ENCODE measurements around the gene HEMK1. TPM values are rescaled to one million over a fixed set of nuclear protein-coding genes. Genes with fewer than 3 reads are reported as not detected.
A peak's percentile ranks its signal among the peaks of the same experiment; 100 is the strongest.

The HEMK1 gene, protein sequence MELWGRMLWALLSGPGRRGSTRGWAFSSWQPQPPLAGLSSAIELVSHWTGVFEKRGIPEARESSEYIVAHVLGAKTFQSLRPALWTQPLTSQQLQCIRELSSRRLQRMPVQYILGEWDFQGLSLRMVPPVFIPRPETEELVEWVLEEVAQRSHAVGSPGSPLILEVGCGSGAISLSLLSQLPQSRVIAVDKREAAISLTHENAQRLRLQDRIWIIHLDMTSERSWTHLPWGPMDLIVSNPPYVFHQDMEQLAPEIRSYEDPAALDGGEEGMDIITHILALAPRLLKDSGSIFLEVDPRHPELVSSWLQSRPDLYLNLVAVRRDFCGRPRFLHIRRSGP
- total RNA-seq, result 43.0 and 43.5 TPM in 2 replicates
- 24.6 TPM for total RNA-seq (2013)
- 24.6 and 34.2 TPM in 2 replicates for polyA plus RNA-seq
- polyA minus RNA-seq, result 12.2 and 12.8 TPM in 2 replicates

DNA sequence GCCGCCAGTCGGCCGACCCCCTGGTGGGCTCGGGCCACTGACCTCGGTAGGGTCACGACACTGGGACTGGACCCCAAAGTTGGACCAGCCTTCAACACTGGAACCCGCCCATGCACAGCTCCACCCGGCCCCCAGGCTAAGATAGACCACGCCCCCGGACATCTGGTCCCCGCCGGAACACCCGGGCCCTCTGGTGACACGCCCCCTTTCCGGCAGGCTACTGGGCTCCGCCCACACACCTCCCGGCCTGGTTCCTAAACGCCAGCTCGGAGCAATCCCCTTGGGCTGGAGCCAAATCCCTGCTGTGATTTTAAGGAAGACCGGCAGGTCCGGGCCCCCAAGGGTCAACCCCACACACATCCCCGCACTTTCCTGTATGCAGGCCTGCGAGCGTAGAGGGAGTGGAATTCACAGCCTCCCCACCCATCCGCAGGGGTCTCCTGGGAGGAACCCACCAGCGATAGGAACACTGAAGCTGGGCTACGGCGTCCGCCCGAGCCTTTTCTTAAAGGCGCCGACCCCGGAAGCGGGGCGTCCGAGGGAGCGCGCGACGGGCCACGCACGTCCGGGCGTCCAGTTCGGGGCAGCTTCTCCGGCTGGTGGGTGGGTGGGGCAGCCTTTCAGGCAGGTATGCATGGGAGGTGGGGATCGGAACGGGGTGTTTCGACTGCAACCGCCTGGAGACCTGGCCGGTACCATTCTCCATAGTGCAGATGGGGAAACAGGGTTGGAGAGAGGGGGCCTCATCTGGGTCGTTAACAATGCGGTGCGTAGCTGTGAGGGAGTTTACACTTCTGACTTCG lies at the start of gene HEMK1:
Gene HEMK1, plus strand, starts transcription at position 576 of the 803 bp plus-strand sequence. CDS start 1,583 bp downstream, outside the sequence.
- ATAC-seq (ENCODE audit: low read depth) (peak; percentile 77), DNase-seq (peak; percentile 96)
- H3K4me3 Mint-ChIP-seq, result peak within 1 kb of the TSS; percentile 98
- Histone ChIP-seq H3K4me2 (replicated peaks; ENCODE audit: low read depth, low read length, poor library complexity, severe bottlenecking) (peak within 1 kb of the TSS; percentile 97), H3K4me1 (ENCODE audit: control insufficient read depth in 2 of 2, insufficient read depth in 2 of 2, low read length in 2 of 2) (peaks cover 16 to 39% of the 10 kb centered on the region in 2 donors), H3K27me3 (replicated peaks in 1 of 4; ENCODE audit: control extremely low read depth in 1 of 4, control insufficient read depth in 3 of 4, insufficient read depth in 4 of 4, low read length in 3 of 4) (no peaks in the 10 kb centered on the region), H3K9me3 (ENCODE audit: control extremely low read depth in 1 of 3, control insufficient read depth in 2 of 3, insufficient read depth in 1 of 3, low read length in 2 of 3) (no peaks in the 10 kb centered on the region), H3K36me3 (replicated peaks in 1 of 2; ENCODE audit: control extremely low read depth in 1 of 2, control insufficient read depth in 1 of 2, extremely low read depth in 1 of 2, insufficient read depth in 2 of 2, low read length in 1 of 2) (peaks cover 0 to 12% of the 10 kb centered on the region in 2 experiments), H2AFZ (ENCODE audit: insufficient read depth, low read depth, low read length, poor library complexity, severe bottlenecking) (peak within 1 kb of the TSS; percentile 87), H3K4me3 (ENCODE audit: control extremely low read depth in 1 of 5, extremely low read depth in 1 of 5, insufficient read depth in 1 of 5, low read depth in 2 of 5, low read length in 4 of 5) (peak within 1 kb of the TSS; percentile 69 to 93 (median 80)), H3K9ac (ENCODE audit: low read length) (peak within 1 kb of the TSS; percentile 89), H3K79me2 (ENCODE audit: control insufficient read depth, insufficient read depth, low read length) (peaks cover 11% of the 10 kb centered on the region), H3K27ac (ENCODE audit: low read length in 2 of 2) (peak within 1 kb of the TSS; percentile 77 to 82), H4K20me1 (ENCODE audit: control insufficient read depth, insufficient read depth, low read length, poor library complexity, severe bottlenecking) (no peaks in the 10 kb centered on the region)
- no peaks in the 10 kb centered on the region for H3K27me3 Mint-ChIP-seq
- ChIA-PET CTCF (interaction anchor here (0.6 to 16.8 kb wide), 9 partner anchors 18 to 1427 kb away, joined by 3 to 541 read pairs (median 6); partner anchors contain the start of genes CISH, CYB561D2, MAPKAPK3 and NPRL2), POLR2A (interaction anchor here (0.9 to 4.0 kb wide), 12 partner anchors 21 to 930 kb away, joined by 3 to 38 read pairs (median 8); partner anchors contain the start of genes CISH, CYB561D2, DCAF1 and MANF)
- H3K27ac Mint-ChIP-seq, result peak within 1 kb of the TSS; percentile 96
- H3K4me1 Mint-ChIP-seq, result peaks cover 35% of the 10 kb centered on the region
- H3K9me3 Mint-ChIP-seq (ENCODE audit: insufficient read depth), result no peaks in the 10 kb centered on the region
- under 1% methylated on average over 50 of the region's 55 CpGs for WGBS (ENCODE audit: insufficient coverage)
- intact Hi-C loops (cut with micrococcal nuclease), result loop anchor here (1.0 to 5.0 kb wide), 8 partner anchors 21 to 1102 kb away; partner anchors contain the start of genes TEX264 and TMEM115
- TF ChIP-seq EZH2 (IDR thresholded peaks at IDR 0.05; ENCODE audit: borderline replicate concordance, insufficient read depth, low read depth, low read length, poor library complexity, severe bottlenecking), result no peak
- TF ChIP-seq, protein P1, sequence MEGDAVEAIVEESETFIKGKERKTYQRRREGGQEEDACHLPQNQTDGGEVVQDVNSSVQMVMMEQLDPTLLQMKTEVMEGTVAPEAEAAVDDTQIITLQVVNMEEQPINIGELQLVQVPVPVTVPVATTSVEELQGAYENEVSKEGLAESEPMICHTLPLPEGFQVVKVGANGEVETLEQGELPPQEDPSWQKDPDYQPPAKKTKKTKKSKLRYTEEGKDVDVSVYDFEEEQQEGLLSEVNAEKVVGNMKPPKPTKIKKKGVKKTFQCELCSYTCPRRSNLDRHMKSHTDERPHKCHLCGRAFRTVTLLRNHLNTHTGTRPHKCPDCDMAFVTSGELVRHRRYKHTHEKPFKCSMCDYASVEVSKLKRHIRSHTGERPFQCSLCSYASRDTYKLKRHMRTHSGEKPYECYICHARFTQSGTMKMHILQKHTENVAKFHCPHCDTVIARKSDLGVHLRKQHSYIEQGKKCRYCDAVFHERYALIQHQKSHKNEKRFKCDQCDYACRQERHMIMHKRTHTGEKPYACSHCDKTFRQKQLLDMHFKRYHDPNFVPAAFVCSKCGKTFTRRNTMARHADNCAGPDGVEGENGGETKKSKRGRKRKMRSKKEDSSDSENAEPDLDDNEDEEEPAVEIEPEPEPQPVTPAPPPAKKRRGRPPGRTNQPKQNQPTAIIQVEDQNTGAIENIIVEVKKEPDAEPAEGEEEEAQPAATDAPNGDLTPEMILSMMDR (IDR thresholded peaks at IDR 0.05), result no peak

All from B cell (primary cell).